ENCODE measurements around the gene CTSA. TPM values are rescaled to one million over a fixed set of nuclear protein-coding genes. Genes with fewer than 3 reads are reported as not detected.

CTSA gene
- total RNA-seq, 4 donors from 2014 or later, result 20.6 to 66.9 (median 32.5) TPM

GRCh38 chr20:45845452-45845851 lies 45.7 kb upstream of the CTSA start:
- H3K4me1 ChIP-seq, result peaks cover 0 to 8% of the 10 kb centered on the region in 2 donors
- H3K36me3 ChIP-seq, result no peaks in the 10 kb centered on the region
- TF ChIP-seq POLR2A (IDR thresholded peaks at IDR 0.05) (no peak), CTCF (IDR thresholded peaks at IDR 0.05) (no peak)
- H3K9me3 ChIP-seq, result no peaks in the 10 kb centered on the region
- no peaks in the 10 kb centered on the region for H3K27me3 ChIP-seq
- H3K27ac ChIP-seq, result no peak overlapping the region
- DNase-seq, result no peak
- intact Hi-C loops (cut with DNase I; ENCODE audit: low total_unique reads), result no loop called here
- no peak overlapping the region for H3K4me3 ChIP-seq

GRCh38 chr20:45848421-45848820 lies 42.7 kb upstream of the CTSA start:
- intact Hi-C loops (cut with DNase I; ENCODE audit: low total_unique reads), result no loop called here
- H3K4me1 ChIP-seq, result peaks cover 0 to 3% of the 10 kb centered on the region in 2 donors

GRCh38 chr20:45848969-45849582 lies 42.1 kb upstream of the CTSA start:
- DNase-seq, result no peak
- Histone ChIP-seq H3K9me3 (no peaks in the 10 kb centered on the region), H3K27ac (no peak overlapping the region), H3K4me1 (no peaks in the 10 kb centered on the region), H3K36me3 (no peaks in the 10 kb centered on the region), H3K4me3 (no peak overlapping the region), H3K27me3 (no peaks in the 10 kb centered on the region)
- TF ChIP-seq POLR2A (IDR thresholded peaks at IDR 0.05) (no peak), CTCF (IDR thresholded peaks at IDR 0.05) (no peak)
- intact Hi-C loops (cut with DNase I; ENCODE audit: low total_unique reads), result no loop called here

More at GRCh38 chr20:45848421-45848820, 42.7 kb upstream of the CTSA start:
- H3K36me3 ChIP-seq, result no peaks in the 10 kb centered on the region
- no peak for DNase-seq
- no peaks in the 10 kb centered on the region for H3K9me3 ChIP-seq
- TF ChIP-seq CTCF (IDR thresholded peaks at IDR 0.05) (no peak), POLR2A (IDR thresholded peaks at IDR 0.05) (no peak)
- H3K27ac ChIP-seq, result no peak overlapping the region
- no peak overlapping the region for H3K4me3 ChIP-seq
- no peaks in the 10 kb centered on the region for H3K27me3 ChIP-seq

GRCh38 chr20:45850238-45850637 lies 40.9 kb upstream of the CTSA start:
- no peaks in the 10 kb centered on the region for H3K36me3 ChIP-seq
- DNase-seq, result no peak

More at GRCh38 chr20:45850238-45850637, 40.9 kb upstream of the CTSA start:
- intact Hi-C loops (cut with DNase I; ENCODE audit: low total_unique reads), result no loop called here
- Histone ChIP-seq H3K4me3 (no peak overlapping the region), H3K27me3 (no peaks in the 10 kb centered on the region), H3K27ac (no peak overlapping the region), H3K9me3 (no peaks in the 10 kb centered on the region), H3K4me1 (peaks cover 0 to 7% of the 10 kb centered on the region in 2 donors)
- TF ChIP-seq CTCF (IDR thresholded peaks at IDR 0.05) (no peak), POLR2A (IDR thresholded peaks at IDR 0.05) (no peak)
